Mesendoderm (in vitro differentiated cells): ENCODE results near the gene VRK2.

Experiments
- DNase-seq: peaks from one replicate; pipeline ENCODE4 v3.0.0; 2013
- H2AK5ac ChIP-seq: 2 replicates; pipeline ENCODE4 v1.6.1; 2013; ENCODE audit warnings: low read length, inconsistent platforms
- H2BK120ac ChIP-seq: 2 replicates; pipeline ENCODE4 v1.6.1; 2013; ENCODE audit warnings: low read depth, mild to moderate bottlenecking, low read length, moderate library complexity, mixed read lengths
- H2BK15ac ChIP-seq: replicated peaks from 2 replicates; pipeline ENCODE4 v1.6.1; 2013; ENCODE audit warnings: low read depth, mild to moderate bottlenecking, moderate library complexity
- H2BK5ac ChIP-seq: 2 replicates; pipeline ENCODE4 v1.6.1; 2013; ENCODE audit warnings: low read length, inconsistent platforms
- H3K18ac ChIP-seq: 2 replicates; pipeline ENCODE4 v1.6.1; 2013; ENCODE audit warnings: mild to moderate bottlenecking, low read length, mixed read lengths
- H3K23ac ChIP-seq: one replicate; pipeline ENCODE4 v1.6.1; 2013; ENCODE audit warnings: low read length
- H3K27ac ChIP-seq: 2 replicates; pipeline ENCODE4 v1.5.1; 2013; ENCODE audit warnings: low read depth, mild to moderate bottlenecking, inconsistent platforms, low read length, moderate library complexity
- H3K27me3 ChIP-seq: 2 replicates; pipeline ENCODE4 v1.6.1; 2013; ENCODE audit warnings: low read length, control low read depth, mild to moderate bottlenecking, inconsistent platforms; ENCODE audit not compliant: insufficient read depth, poor library complexity
- H3K36me3 ChIP-seq: 2 replicates; pipeline ENCODE4 v1.6.1; 2013; ENCODE audit warnings: low read length, inconsistent platforms; ENCODE audit not compliant: control insufficient read depth, insufficient read depth
- H3K4ac ChIP-seq: one replicate; pipeline ENCODE4 v1.6.1; 2013; ENCODE audit warnings: low read depth, mild to moderate bottlenecking, low read length, moderate library complexity
- H3K4me1 ChIP-seq: 2 replicates; pipeline ENCODE4 v1.6.1; 2013; ENCODE audit warnings: low read depth, low read length, inconsistent platforms; ENCODE audit not compliant: control insufficient read depth
- H3K4me2 ChIP-seq: 2 replicates; pipeline ENCODE4 v1.6.1; 2013; ENCODE audit warnings: low read length
- H3K4me3 ChIP-seq: 2 replicates; pipeline ENCODE4 v1.5.1; 2013; ENCODE audit warnings: mild to moderate bottlenecking, low read length
- H3K56ac ChIP-seq: one replicate; pipeline ENCODE4 v1.6.1; 2013; ENCODE audit warnings: low read length
- H3K79me1 ChIP-seq: 2 replicates; pipeline ENCODE4 v1.6.1; 2013; ENCODE audit warnings: low read length, inconsistent platforms
- H3K79me2 ChIP-seq: 2 replicates; pipeline ENCODE4 v1.6.1; 2013; ENCODE audit warnings: mild to moderate bottlenecking, low read length; ENCODE audit not compliant: control insufficient read depth, insufficient read depth
- H3K9ac ChIP-seq: 2 replicates; pipeline ENCODE4 v1.6.1; 2013; ENCODE audit warnings: low read length, inconsistent platforms
- H4K5ac ChIP-seq: one replicate; pipeline ENCODE4 v1.6.1; 2013; ENCODE audit warnings: low read length
- H4K8ac ChIP-seq: one replicate; pipeline ENCODE4 v1.6.1; 2013; ENCODE audit warnings: low read depth, mild to moderate bottlenecking, control low read depth, low read length, moderate library complexity
- WGBS: extraction: QIAGEN DNeasy Blood & Tissue Kit; methylation state at CpG from one replicate; pipeline ENCODE4 v1.1.7; 2013; ENCODE audit warnings: low lambda C conversion rate, missing lambda C conversion rate; ENCODE audit not compliant: insufficient coverage; ENCODE audit errors: extremely low coverage; 5-methylcytosine and 5-hydroxymethylcytosine counted together

Gene VRK2

GRCh38 chr2:58206785-58207184, 160.2 kb downstream of the VRK2 start:
- Histone ChIP-seq H2AK5ac (no peak overlapping the region), H3K4me1 (no peaks in the 10 kb centered on the region), H3K9ac (no peak overlapping the region), H2BK5ac (no peak overlapping the region), H4K5ac (no peak overlapping the region), H3K4me3 (no peak overlapping the region), H3K23ac (no peak overlapping the region), H2BK15ac (no peak overlapping the region), H3K79me2 (no peaks in the 10 kb centered on the region), H3K18ac (no peak overlapping the region), H3K79me1 (peaks cover 3% of the 10 kb centered on the region), H3K4ac (no peak overlapping the region), H3K27me3 (no peaks in the 10 kb centered on the region), H4K8ac (no peak overlapping the region), H3K27ac (no peak overlapping the region), H2BK120ac (no peak overlapping the region), H3K36me3 (peaks cover 2% of the 10 kb centered on the region), H3K4me2 (no peak overlapping the region), H3K56ac (no peak overlapping the region)
- DNase-seq: no peak
- no CpG with 5 or more reads among the region's 1 CpG for WGBS

DNA sequence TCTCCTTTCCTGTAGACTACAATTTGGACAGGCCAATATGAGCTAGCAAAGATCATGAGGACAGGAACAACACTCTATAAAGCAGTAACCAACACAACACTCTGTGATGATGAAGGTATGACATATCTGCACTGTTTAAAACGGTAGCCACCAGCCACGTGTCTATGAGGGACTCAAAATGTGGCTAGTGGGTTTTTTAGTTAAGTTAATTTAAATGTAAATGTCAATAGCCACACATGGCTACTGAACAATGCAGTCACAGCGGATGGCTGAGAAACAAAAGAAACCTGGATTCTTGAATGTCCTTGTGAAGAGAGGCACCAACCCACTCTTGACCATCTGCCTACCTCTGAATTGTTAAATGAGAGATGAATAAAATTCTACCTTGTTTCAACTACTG, 160.6 kb downstream of the VRK2 start:
- WGBS: no CpG with 5 or more reads among the region's 3 CpGs
- no peak for DNase-seq
- Histone ChIP-seq H3K9ac (no peak overlapping the region), H3K4me1 (no peaks in the 10 kb centered on the region), H3K79me2 (no peaks in the 10 kb centered on the region), H3K18ac (no peak overlapping the region), H4K5ac (no peak overlapping the region), H3K27ac (no peak overlapping the region), H3K4me2 (no peak overlapping the region), H3K27me3 (no peaks in the 10 kb centered on the region), H3K36me3 (peaks cover 2% of the 10 kb centered on the region), H2BK120ac (no peak overlapping the region), H3K4ac (no peak overlapping the region), H3K79me1 (peaks cover 3% of the 10 kb centered on the region), H2BK15ac (no peak overlapping the region), H3K23ac (no peak overlapping the region), H3K56ac (no peak overlapping the region), H3K4me3 (no peak overlapping the region), H2AK5ac (no peak overlapping the region), H2BK5ac (no peak overlapping the region), H4K8ac (no peak overlapping the region)
